GM12878 (cell line): ENCODE measurements around the gene TOMM20. TPM values are rescaled to one million over a fixed set of nuclear protein-coding genes. Genes with fewer than 3 reads are reported as not detected.

Experiments
- ATAC-seq: fragments of 200-7000 bp; cut with Tn5 transposase; 3 replicates; pipeline ENCODE4 v1.9.1; 2020; ENCODE audit warnings: mild to moderate bottlenecking, moderate library complexity
- BruUV-seq: library from RNA; stranded (reverse); fragments of 400-500 nt; replicated peaks from 2 replicates; lab custom pipeline; 2021; lab: Mats Ljungman, UMichigan
- CTCF ChIA-PET: fragments of 300-600 bp; sonication (Branson Sonifier 250); formaldehyde crosslinking; extraction: SDS; loops from one replicate; lab custom pipeline; 2021; ENCODE audit warnings: inconsistent platforms; lab: Yijun Ruan, JAX
- POLR2A ChIA-PET: fragments of 350-600 bp; formaldehyde crosslinking; extraction: SDS; loops from one replicate; lab custom pipeline; 2021; ENCODE audit warnings: inconsistent platforms; lab: Charles Lee
- RAD21 ChIA-PET: fragments of 300-600 bp; sonication (Branson Sonifier 250); formaldehyde crosslinking; loops from one replicate; lab custom pipeline; 2023; ENCODE audit warnings: antibody characterized with exemption; ENCODE audit not compliant: unreplicated experiment; lab: Charles Lee
- SMC1A ChIA-PET: fragments of 300-600 bp; sonication (Branson Sonifier 250); formaldehyde crosslinking; loops from one replicate; lab custom pipeline; 2023; ENCODE audit not compliant: unreplicated experiment, uncharacterized antibody; lab: Charles Lee
- DNase-seq: peaks from one replicate; pipeline ENCODE4 v3.0.0-alpha.2; 2011; ENCODE audit warnings: low read depth, low spot score
- FAIRE-seq: peaks from 3 replicates; lab custom pipeline; 2011; peaks lifted over from hg19 to GRCh38; lab: Jason Lieb, UNC
- H2AFZ ChIP-seq: 2 replicates; pipeline ENCODE4 v1.6.0; 2011; ENCODE audit warnings: low read depth, low read length, control low read depth; ENCODE audit not compliant: control insufficient read depth
- H3K27ac ChIP-seq: 2 replicates; pipeline ENCODE4 v1.5.1; 2011; ENCODE audit warnings: control low read depth; ENCODE audit not compliant: control insufficient read depth, insufficient read depth
- H3K27me3 ChIP-seq, 2 experiments: replicated peaks in 1 of 2; 2 replicates each; pipeline versions ENCODE4 v1.6.0 to v1.6.1; 2011; ENCODE audit warnings: low read length in 1 of 2; ENCODE audit not compliant: control insufficient read depth in 2 of 2, insufficient read depth in 2 of 2
- H3K36me3 ChIP-seq, 2 experiments: 2 replicates each; pipeline ENCODE4 v1.5.1; 2011; ENCODE audit warnings: low read length in 1 of 2; ENCODE audit not compliant: control insufficient read depth in 2 of 2, insufficient read depth in 2 of 2
- H3K4me1 ChIP-seq: 2 replicates; pipeline ENCODE4 v1.6.1; 2011; ENCODE audit warnings: mild to moderate bottlenecking, low read length, moderate library complexity, mixed read lengths; ENCODE audit not compliant: control insufficient read depth, insufficient read depth
- H3K4me2 ChIP-seq: 2 replicates; pipeline ENCODE4 v1.6.0; 2011; ENCODE audit warnings: control low read depth; ENCODE audit not compliant: control insufficient read depth, insufficient read depth
- H3K4me3 ChIP-seq: fragments of 200-600 bp; sonication (generic); 2 replicates; pipeline ENCODE4 v1.5.1; 2016
- H3K79me2 ChIP-seq: 2 replicates; pipeline ENCODE4 v1.6.0; 2011; ENCODE audit warnings: low read length; ENCODE audit not compliant: control insufficient read depth, insufficient read depth
- H3K9ac ChIP-seq: 2 replicates; pipeline ENCODE4 v1.8.0; 2011; ENCODE audit warnings: low read length, control low read depth, mixed read lengths; ENCODE audit not compliant: control insufficient read depth, insufficient read depth
- H3K9me3 ChIP-seq: replicated peaks from 3 replicates; pipeline ENCODE4 v1.5.1; 2011; ENCODE audit warnings: mild to moderate bottlenecking, low read length; ENCODE audit not compliant: control insufficient read depth, insufficient read depth
- H4K20me1 ChIP-seq: 2 replicates; pipeline ENCODE4 v1.6.0; 2011; ENCODE audit not compliant: control insufficient read depth, insufficient read depth
- BHLHE40 ChIP-seq, 2 experiments: fragments of 450-650 bp in 1 of 2; IDR thresholded peaks; 2 replicates each; pipeline ENCODE4 v1.6.1; 2011 to 2017; ENCODE audit warnings: low read depth in 2 of 2, borderline replicate concordance in 1 of 2, improper control_type of control experiment in 1 of 2, low read length in 1 of 2, mild to moderate bottlenecking in 1 of 2
- CBFB ChIP-seq: IDR thresholded peaks from 2 replicates; pipeline ENCODE4 v1.6.1; 2016; ENCODE audit warnings: antibody characterized with exemption, low read depth
- CREM ChIP-seq: IDR thresholded peaks from 2 replicates; pipeline ENCODE4 v1.6.1; 2014; ENCODE audit warnings: antibody characterized with exemption, low read depth
- EZH2 ChIP-seq: IDR thresholded peaks from 2 replicates; pipeline ENCODE4 v1.6.1; 2012; ENCODE audit warnings: low read depth, mild to moderate bottlenecking, control low read depth, inconsistent platforms, low read length, borderline replicate concordance; ENCODE audit not compliant: control insufficient read depth
- KAT2A ChIP-seq: conservative IDR thresholded peaks from 2 replicates; pipeline ENCODE4 v1.6.1; 2011; ENCODE audit warnings: low read depth, low read length; ENCODE audit not compliant: control insufficient read depth
- LARP7 ChIP-seq: fragments of 450-650 bp; IDR thresholded peaks from 2 replicates; pipeline ENCODE4 v1.6.1; 2017; ENCODE audit warnings: mild to moderate bottlenecking
- PAX8 ChIP-seq: fragments of 450-650 bp; IDR thresholded peaks from 2 replicates; pipeline ENCODE4 v1.6.1; 2017; ENCODE audit warnings: mild to moderate bottlenecking, moderate library complexity
- POU2F2 ChIP-seq: IDR thresholded peaks from 3 replicates; pipeline ENCODE4 v1.6.1; 2011; ENCODE audit warnings: low read depth, mild to moderate bottlenecking, low read length, borderline replicate concordance
- RUNX3 ChIP-seq: IDR thresholded peaks from 2 replicates; pipeline ENCODE4 v1.6.1; 2012; ENCODE audit warnings: low read length, inconsistent platforms
- SIN3A ChIP-seq: IDR thresholded peaks from 2 replicates; pipeline ENCODE4 v1.6.1; 2012; ENCODE audit warnings: low read depth, low read length, improper control_type of control experiment
- SREBF2 ChIP-seq: IDR thresholded peaks from 2 replicates; pipeline ENCODE4 v1.6.1; 2012; ENCODE audit warnings: mild to moderate bottlenecking, low read length
- TARDBP ChIP-seq: IDR thresholded peaks from 2 replicates; pipeline ENCODE4 v1.6.1; 2016; ENCODE audit warnings: borderline replicate concordance
- YY1 ChIP-seq: IDR thresholded peaks from 2 replicates; pipeline ENCODE4 v1.6.1; 2011; ENCODE audit warnings: low read depth, mild to moderate bottlenecking, low read length
- ZNF207 ChIP-seq: fragments of 450-650 bp; IDR thresholded peaks from 2 replicates; pipeline ENCODE4 v1.6.1; 2014; ENCODE audit warnings: antibody characterized with exemption, mild to moderate bottlenecking, borderline replicate concordance
- WGBS: methylation state at CpG from one replicate; pipeline ENCODE4 v1.1.6; 2016; ENCODE audit warnings: low lambda C conversion rate; ENCODE audit not compliant: insufficient replicate concordance, insufficient coverage; ENCODE audit errors: missing lambda C conversion rate; 5-methylcytosine and 5-hydroxymethylcytosine counted together
- in situ Hi-C: fragments of 300-500 bp; cut with MboI; formaldehyde crosslinking; loops from 9 replicates; pipeline ENCODE4 v1.14.3; 2018; ENCODE audit warnings: mixed read lengths
- intact Hi-C: fragments of 100-400 bp; cut with micrococcal nuclease; formaldehyde crosslinking; loops from one replicate; pipeline ENCODE4 v1.14.2; 2022; ENCODE audit not compliant: unreplicated experiment
- polyA plus RNA-seq, 11 experiments: library from polyadenylated mRNA; depleted of rRNA in 4 of 11; unstranded in 6 of 11; stranded (reverse) in 5 of 11; fragments of >200 nt; fragmentation: Nextera tagmentation in 4 of 11; fragmentation: Illumina TruSeq in 1 of 11; extraction: Ambion mirVana in 4 of 11; extraction: Trizol in 1 of 11; gene quantifications; 1 replicate in 1 of 11; 2 replicates in 10 of 11; pipeline versions ENCODE4 v1.2.1 to v1.2.3, GENCODE V29; 2011 to 2016; ENCODE audit warnings: inconsistent platforms in 2 of 11, missing spikeins in 2 of 11, low read depth in 1 of 11
- total RNA-seq, 4 experiments: library from RNA; depleted of rRNA in 3 of 4; stranded (reverse); fragments of >200 nt in 3 of 4; fragmentation: Illumina TruSeq in 1 of 4; extraction: Trizol in 1 of 4; gene quantifications; 2 replicates each; pipeline versions ENCODE4 v1.2.1 to v1.2.3, GENCODE V29; 2013 to 2021
- TF ChIP-seq, protein P1 (sequence below): fragments of 450-650 bp; IDR thresholded peaks from 2 replicates; pipeline ENCODE4 v1.6.1; 2017; ENCODE audit warnings: antibody characterized with exemption, mild to moderate bottlenecking, moderate library complexity

Gene TOMM20
- total and polyA plus RNA-seq, 10 of the 15 experiments (the other 5 are each of a cell fraction or from before 2014, with no cell fraction given): 39.8 to 138 (median 70.1) TPM

- Histone ChIP-seq H3K4me2 (0 out of 2 replicates have a peak overlapping the region, but pooled peaks have one; percentile 8), H3K27ac (no peak overlapping the region), H3K9me3 (no peaks in the 10 kb centered on the region), H4K20me1 (0 out of 2 replicates have a peak, but pooled peaks cover 3% of the 10 kb centered on the region), H2AFZ (no peak overlapping the region), H3K27me3 (no peaks in the 10 kb centered on the region), H3K36me3 (peaks cover 6 to 35% of the 10 kb centered on the region in 2 experiments), H3K9ac (no peak overlapping the region), H3K79me2 (peaks cover 2% of the 10 kb centered on the region), H3K4me1 (peaks cover 18% of the 10 kb centered on the region), H3K4me3 (no peak overlapping the region)
- RAD21 ChIA-PET: interaction anchor here (0.6 kb wide), 2 partner anchors 50 to 104 kb away, joined by 3 read pairs; no protein-coding TSS in a partner anchor
- FAIRE-seq: no peak
- BruUV-seq: no TSS peak
- no peak for TF ChIP-seq SREBF2
- TF ChIP-seq YY1: no peak
- TF ChIP-seq, protein P1, sequence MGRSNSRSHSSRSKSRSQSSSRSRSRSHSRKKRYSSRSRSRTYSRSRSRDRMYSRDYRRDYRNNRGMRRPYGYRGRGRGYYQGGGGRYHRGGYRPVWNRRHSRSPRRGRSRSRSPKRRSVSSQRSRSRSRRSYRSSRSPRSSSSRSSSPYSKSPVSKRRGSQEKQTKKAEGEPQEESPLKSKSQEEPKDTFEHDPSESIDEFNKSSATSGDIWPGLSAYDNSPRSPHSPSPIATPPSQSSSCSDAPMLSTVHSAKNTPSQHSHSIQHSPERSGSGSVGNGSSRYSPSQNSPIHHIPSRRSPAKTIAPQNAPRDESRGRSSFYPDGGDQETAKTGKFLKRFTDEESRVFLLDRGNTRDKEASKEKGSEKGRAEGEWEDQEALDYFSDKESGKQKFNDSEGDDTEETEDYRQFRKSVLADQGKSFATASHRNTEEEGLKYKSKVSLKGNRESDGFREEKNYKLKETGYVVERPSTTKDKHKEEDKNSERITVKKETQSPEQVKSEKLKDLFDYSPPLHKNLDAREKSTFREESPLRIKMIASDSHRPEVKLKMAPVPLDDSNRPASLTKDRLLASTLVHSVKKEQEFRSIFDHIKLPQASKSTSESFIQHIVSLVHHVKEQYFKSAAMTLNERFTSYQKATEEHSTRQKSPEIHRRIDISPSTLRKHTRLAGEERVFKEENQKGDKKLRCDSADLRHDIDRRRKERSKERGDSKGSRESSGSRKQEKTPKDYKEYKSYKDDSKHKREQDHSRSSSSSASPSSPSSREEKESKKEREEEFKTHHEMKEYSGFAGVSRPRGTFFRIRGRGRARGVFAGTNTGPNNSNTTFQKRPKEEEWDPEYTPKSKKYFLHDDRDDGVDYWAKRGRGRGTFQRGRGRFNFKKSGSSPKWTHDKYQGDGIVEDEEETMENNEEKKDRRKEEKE: no peak
- TF ChIP-seq KAT2A: no peak
- TF ChIP-seq ZNF207: no peak
- TF ChIP-seq TARDBP: no peak
- no peak for TF ChIP-seq LARP7
- no peak for TF ChIP-seq CBFB
- no peak for TF ChIP-seq POU2F2
- no peak for TF ChIP-seq BHLHE40 (IDR thresholded peaks at IDR 0.05; ENCODE audit: borderline replicate concordance in 1 of 2, low read depth in 2 of 2, low read length in 1 of 2)
- TF ChIP-seq CREM: no peak
- no peak for TF ChIP-seq EZH2
- no peak for TF ChIP-seq PAX8
- TF ChIP-seq SIN3A: no peak
- no peak for TF ChIP-seq RUNX3
- in situ Hi-C loops: no loop called here
- no peak for ATAC-seq
- DNase-seq: no peak
- SMC1A ChIA-PET: interaction anchor here (0.7 to 2.8 kb wide), 5 partner anchors 12 to 40 kb away, joined by 3 to 8 read pairs (median 5); partner anchors contain the start of gene RBM34
- POLR2A ChIA-PET: interaction anchor here (0.6 to 1.6 kb wide), 4 partner anchors 11 to 617 kb away, joined by 3 to 7 read pairs (median 4); partner anchors contain the start of gene RBM34
- CTCF ChIA-PET: interaction anchor here (1.4 to 1.5 kb wide), 2 partner anchors 11 to 22 kb away, joined by 4 to 6 read pairs; no protein-coding TSS in a partner anchor
- 58% methylated on average over 6 of the region's 6 CpGs for WGBS
- intact Hi-C loops: no loop called here
Observed at GRCh38 chr1:235145639-235146038, 17.0 kb upstream of the TOMM20 start.
